GM23248 (cell line): ENCODE measurements around the gene NKRF.

Experiments used
- EZH2 ChIP-seq: fragments of 200-600 bp; sonication (generic); IDR thresholded peaks from 2 replicates; pipeline ENCODE4 v1.6.1; 2018; ENCODE audit warnings: antibody characterized with exemption, mild to moderate bottlenecking; ENCODE audit not compliant: insufficient read depth, poor library complexity, severe bottlenecking
- EZH2phosphoT487 ChIP-seq: fragments of 200-600 bp; sonication (generic); IDR thresholded peaks from 2 replicates; pipeline ENCODE4 v1.6.1; 2018; ENCODE audit warnings: antibody characterized with exemption, moderate library complexity, mild to moderate bottlenecking, low read depth; ENCODE audit not compliant: insufficient read depth

GRCh38 chrX:119647552-119648420 is 41.6 kb upstream of the NKRF start:
- TF ChIP-seq EZH2 (no peak), EZH2phosphoT487 (no peak)
